ENCODE results near the gene RPL10L. TPM values are rescaled to one million over a fixed set of nuclear protein-coding genes. Genes with fewer than 3 reads are reported as not detected.

The RPL10L gene
- total and polyA plus RNA-seq, 2 of the 8 experiments (the other 6 are each of a cell fraction or from before 2014, with no cell fraction given), result not detected

- TF ChIP-seq CHD7 (IDR thresholded peaks at IDR 0.05; ENCODE audit: insufficient replicate concordance, low read length) (no peak), NRF1 (IDR thresholded peaks at IDR 0.05; ENCODE audit: low read depth, low read length) (no peak), ATF2 (IDR thresholded peaks at IDR 0.05; ENCODE audit: low read length) (no peak), SIX5 (IDR thresholded peaks at IDR 0.05; ENCODE audit: low read depth, low read length) (no peak), MAFK (IDR thresholded peaks at IDR 0.05; ENCODE audit: low read depth, low read length) (no peak), HDAC2 (IDR thresholded peaks at IDR 0.05; ENCODE audit: borderline replicate concordance in 1 of 2, low read depth in 2 of 2, low read length in 2 of 2) (no peak), KDM5A (IDR thresholded peaks at IDR 0.05; ENCODE audit: low read length) (no peak), E2F6 (IDR thresholded peaks at IDR 0.05) (no peak), SIN3A (conservative IDR thresholded peaks at IDR 0.05 in 1 of 2, IDR thresholded peaks at IDR 0.05 in 1 of 2; ENCODE audit: low read depth in 1 of 2, low read length in 2 of 2) (no peak)
These were observed 35.1 kb upstream of the RPL10L start (continued) for GRCh38 chr14:46686652-46687051.

Measured in H1 (cell line).